ENCODE data around the gene P2RY6. TPM values are rescaled to one million over a fixed set of nuclear protein-coding genes. Genes with fewer than 3 reads are reported as not detected.

P2RY6 gene
- total RNA-seq, 2 donors from 2014 or later, result 0.31 to 0.37 TPM

DNA sequence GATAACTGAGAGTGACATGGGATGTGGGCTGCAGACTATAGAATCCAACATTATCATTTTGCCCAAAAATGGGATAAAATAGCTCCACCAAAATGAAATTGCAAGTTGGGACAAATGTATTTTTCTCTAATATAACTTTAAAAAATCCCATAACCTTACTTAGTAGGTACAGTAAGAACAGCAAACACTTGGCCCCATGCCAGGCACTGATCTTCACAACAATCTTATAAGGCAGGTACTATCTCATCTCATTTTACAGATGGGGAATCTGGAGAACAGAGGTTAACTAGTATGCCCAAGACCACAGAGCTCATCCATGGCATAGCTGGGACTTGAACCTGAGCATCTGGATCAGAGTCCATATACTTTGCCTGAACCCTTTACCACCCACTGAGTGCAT lies 22.5 kb downstream of the P2RY6 start:
- TF ChIP-seq, protein P1, sequence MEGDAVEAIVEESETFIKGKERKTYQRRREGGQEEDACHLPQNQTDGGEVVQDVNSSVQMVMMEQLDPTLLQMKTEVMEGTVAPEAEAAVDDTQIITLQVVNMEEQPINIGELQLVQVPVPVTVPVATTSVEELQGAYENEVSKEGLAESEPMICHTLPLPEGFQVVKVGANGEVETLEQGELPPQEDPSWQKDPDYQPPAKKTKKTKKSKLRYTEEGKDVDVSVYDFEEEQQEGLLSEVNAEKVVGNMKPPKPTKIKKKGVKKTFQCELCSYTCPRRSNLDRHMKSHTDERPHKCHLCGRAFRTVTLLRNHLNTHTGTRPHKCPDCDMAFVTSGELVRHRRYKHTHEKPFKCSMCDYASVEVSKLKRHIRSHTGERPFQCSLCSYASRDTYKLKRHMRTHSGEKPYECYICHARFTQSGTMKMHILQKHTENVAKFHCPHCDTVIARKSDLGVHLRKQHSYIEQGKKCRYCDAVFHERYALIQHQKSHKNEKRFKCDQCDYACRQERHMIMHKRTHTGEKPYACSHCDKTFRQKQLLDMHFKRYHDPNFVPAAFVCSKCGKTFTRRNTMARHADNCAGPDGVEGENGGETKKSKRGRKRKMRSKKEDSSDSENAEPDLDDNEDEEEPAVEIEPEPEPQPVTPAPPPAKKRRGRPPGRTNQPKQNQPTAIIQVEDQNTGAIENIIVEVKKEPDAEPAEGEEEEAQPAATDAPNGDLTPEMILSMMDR (conservative IDR thresholded peaks at IDR 0.05), result no peak
- H3K36me3 Mint-ChIP-seq (ENCODE audit: low read depth), result no peaks in the 10 kb centered on the region
- H3K4me3 Mint-ChIP-seq, result no peak overlapping the region
- Histone ChIP-seq H3K9me3 (ENCODE audit: control insufficient read depth, low read length) (no peaks in the 10 kb centered on the region), H3K27me3 (ENCODE audit: control insufficient read depth, insufficient read depth, low read length, poor library complexity, severe bottlenecking) (no peaks in the 10 kb centered on the region), H3K4me1 (ENCODE audit: control insufficient read depth, insufficient read depth, low read length) (no peaks in the 10 kb centered on the region), H3K9ac (ENCODE audit: extremely low read depth, low read length, poor library complexity, severe bottlenecking) (no peak overlapping the region), H3K27ac (ENCODE audit: low read depth, low read length) (no peak overlapping the region), H3K36me3 (ENCODE audit: control insufficient read depth, insufficient read depth, low read length) (no peaks in the 10 kb centered on the region), H3K4me3 (ENCODE audit: low read length) (no peak overlapping the region)
- H3K9me3 Mint-ChIP-seq, result no peaks in the 10 kb centered on the region
- no peaks in the 10 kb centered on the region for H3K4me1 Mint-ChIP-seq
- no peak for DNase-seq
- no peak overlapping the region for H3K27ac Mint-ChIP-seq
- H3K27me3 Mint-ChIP-seq (ENCODE audit: insufficient read depth), result peaks cover 20% of the 10 kb centered on the region

DNA sequence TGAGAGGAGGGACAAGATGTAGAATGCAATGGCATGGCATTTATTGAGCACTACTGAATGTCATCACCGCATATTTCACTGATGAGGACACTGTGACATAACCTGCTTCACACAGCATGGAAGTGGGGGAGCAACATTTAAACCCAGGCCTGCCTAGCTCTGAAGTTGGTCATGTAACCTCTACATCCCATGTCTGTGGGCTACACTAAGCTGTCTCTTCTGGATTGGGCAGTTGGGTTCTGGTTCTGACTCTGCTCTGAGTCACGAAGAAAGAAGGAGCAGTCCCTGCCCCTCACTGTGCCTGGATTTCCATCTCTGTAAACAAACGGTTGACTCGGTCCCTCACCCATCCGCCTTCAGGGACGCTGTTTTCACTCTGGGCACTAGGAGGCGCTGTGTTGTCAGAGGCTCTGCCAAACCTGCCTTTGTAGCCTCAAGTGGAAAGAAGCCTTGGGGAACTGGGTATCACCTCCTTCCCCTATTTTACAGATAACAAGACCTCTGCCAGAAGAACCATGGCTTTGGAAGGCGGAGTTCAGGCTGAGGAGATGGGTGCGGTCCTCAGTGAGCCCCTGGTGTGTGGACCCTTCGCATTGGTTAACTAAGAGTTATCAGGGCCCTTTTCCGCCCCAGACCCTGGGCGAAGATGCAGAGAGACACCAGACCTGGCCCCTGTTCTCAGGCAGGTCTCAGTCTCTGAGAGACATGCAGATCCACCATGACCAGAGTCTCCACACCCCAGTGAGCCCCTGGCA lies 23.3 kb downstream of the P2RY6 start:
- no peak overlapping the region for H3K27ac ChIP-seq (ENCODE audit: low read depth, low read length)
- H3K4me1 ChIP-seq (ENCODE audit: control insufficient read depth, insufficient read depth, low read length), result no peaks in the 10 kb centered on the region
- Mint-ChIP-seq H3K27ac (no peak overlapping the region), H3K9me3 (no peaks in the 10 kb centered on the region), H3K4me3 (no peak overlapping the region), H3K27me3 (ENCODE audit: insufficient read depth) (peaks cover 20% of the 10 kb centered on the region), H3K36me3 (ENCODE audit: low read depth) (no peaks in the 10 kb centered on the region), H3K4me1 (no peaks in the 10 kb centered on the region)
- no peaks in the 10 kb centered on the region for H3K9me3 ChIP-seq (ENCODE audit: control insufficient read depth, low read length)
- H3K9ac ChIP-seq (ENCODE audit: extremely low read depth, low read length, poor library complexity, severe bottlenecking), result no peak overlapping the region
- TF ChIP-seq, protein P1 (conservative IDR thresholded peaks at IDR 0.05), result peak; percentile 96
- whole genome bisulfite sequencing, 2 experiments (ENCODE audit: insufficient coverage in 1 of 2, insufficient read length in 1 of 2), result 40 to 41% methylated on average over 10 to 12 of the region's 12 CpGs
- no peaks in the 10 kb centered on the region for H3K27me3 ChIP-seq (ENCODE audit: control insufficient read depth, insufficient read depth, low read length, poor library complexity, severe bottlenecking)
- DNase-seq, result peak; percentile 97
- H3K36me3 ChIP-seq (ENCODE audit: control insufficient read depth, insufficient read depth, low read length), result no peaks in the 10 kb centered on the region
- no peak overlapping the region for H3K4me3 ChIP-seq (ENCODE audit: low read length)

DNA sequence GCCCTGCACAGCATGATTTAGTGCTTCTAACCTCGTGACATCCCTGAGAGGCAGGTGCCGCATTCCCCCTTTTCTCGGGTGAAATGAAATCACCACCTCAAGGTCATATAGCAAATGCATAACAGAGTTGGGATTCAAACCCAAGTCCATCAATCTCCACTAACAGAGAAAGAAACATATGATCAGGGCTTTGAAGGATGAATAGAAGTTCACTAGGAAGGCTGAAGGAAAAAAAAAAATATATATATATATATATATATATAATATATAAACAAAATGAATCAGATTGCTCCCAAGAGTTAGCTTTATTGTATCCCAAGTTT lies 23.8 kb downstream of the P2RY6 start:
- H3K27ac ChIP-seq (ENCODE audit: low read depth, low read length), result no peak overlapping the region
- no peaks in the 10 kb centered on the region for H3K4me1 Mint-ChIP-seq
- DNase-seq, result no peak
- H3K9me3 ChIP-seq (ENCODE audit: control insufficient read depth, low read length), result no peaks in the 10 kb centered on the region
- WGBS, 2 experiments (ENCODE audit: insufficient coverage in 1 of 2, insufficient read length in 1 of 2), result 96% methylated on average over 3 of the region's 3 CpGs; no CpG with 5 or more reads in 1 of the 2 experiments
- H3K27ac Mint-ChIP-seq, result no peak overlapping the region
- H3K4me1 ChIP-seq (ENCODE audit: control insufficient read depth, insufficient read depth, low read length), result no peaks in the 10 kb centered on the region
- TF ChIP-seq, protein P1 (conservative IDR thresholded peaks at IDR 0.05), result no peak
- no peaks in the 10 kb centered on the region for H3K9me3 Mint-ChIP-seq
- no peak overlapping the region for H3K9ac ChIP-seq (ENCODE audit: extremely low read depth, low read length, poor library complexity, severe bottlenecking)
- H3K36me3 ChIP-seq (ENCODE audit: control insufficient read depth, insufficient read depth, low read length), result no peaks in the 10 kb centered on the region
- H3K27me3 Mint-ChIP-seq (ENCODE audit: insufficient read depth), result peaks cover 20% of the 10 kb centered on the region
- H3K36me3 Mint-ChIP-seq (ENCODE audit: low read depth), result no peaks in the 10 kb centered on the region
- no peak overlapping the region for H3K4me3 ChIP-seq (ENCODE audit: low read length)
- H3K4me3 Mint-ChIP-seq, result no peak overlapping the region
- H3K27me3 ChIP-seq (ENCODE audit: control insufficient read depth, insufficient read depth, low read length, poor library complexity, severe bottlenecking), result no peaks in the 10 kb centered on the region
